RWPE1 (cell line): Measurements from ENCODE around the gene TRPV4.

ENCODE experiments used
- CTCF ChIA-PET: fragments of 350-600 bp; sonication (Branson Sonifier 250); formaldehyde crosslinking; extraction: SDS; loops from one replicate; lab custom pipeline; 2021; lab: Yijun Ruan, JAX
- POLR2A ChIA-PET: fragments of 400-600 bp; formaldehyde crosslinking; extraction: SDS; loops from one replicate; lab custom pipeline; 2020; ENCODE audit warnings: antibody characterized with exemption; ENCODE audit not compliant: low non-redundant PET; lab: Yijun Ruan, JAX
- DNase-seq: peaks from one replicate; pipeline ENCODE4 v3.0.0; 2012; ENCODE audit warnings: low spot score
- H3K27ac ChIP-seq: fragments of 450-650 bp; 2 replicates; pipeline ENCODE4 v1.5.1; 2017
- TF ChIP-seq, protein P1 (sequence below): fragments of 450-650 bp; conservative IDR thresholded peaks from 2 replicates; pipeline ENCODE4 v1.5.1; 2017; ENCODE audit warnings: low read depth, mild to moderate bottlenecking

The TRPV4 gene

DNA sequence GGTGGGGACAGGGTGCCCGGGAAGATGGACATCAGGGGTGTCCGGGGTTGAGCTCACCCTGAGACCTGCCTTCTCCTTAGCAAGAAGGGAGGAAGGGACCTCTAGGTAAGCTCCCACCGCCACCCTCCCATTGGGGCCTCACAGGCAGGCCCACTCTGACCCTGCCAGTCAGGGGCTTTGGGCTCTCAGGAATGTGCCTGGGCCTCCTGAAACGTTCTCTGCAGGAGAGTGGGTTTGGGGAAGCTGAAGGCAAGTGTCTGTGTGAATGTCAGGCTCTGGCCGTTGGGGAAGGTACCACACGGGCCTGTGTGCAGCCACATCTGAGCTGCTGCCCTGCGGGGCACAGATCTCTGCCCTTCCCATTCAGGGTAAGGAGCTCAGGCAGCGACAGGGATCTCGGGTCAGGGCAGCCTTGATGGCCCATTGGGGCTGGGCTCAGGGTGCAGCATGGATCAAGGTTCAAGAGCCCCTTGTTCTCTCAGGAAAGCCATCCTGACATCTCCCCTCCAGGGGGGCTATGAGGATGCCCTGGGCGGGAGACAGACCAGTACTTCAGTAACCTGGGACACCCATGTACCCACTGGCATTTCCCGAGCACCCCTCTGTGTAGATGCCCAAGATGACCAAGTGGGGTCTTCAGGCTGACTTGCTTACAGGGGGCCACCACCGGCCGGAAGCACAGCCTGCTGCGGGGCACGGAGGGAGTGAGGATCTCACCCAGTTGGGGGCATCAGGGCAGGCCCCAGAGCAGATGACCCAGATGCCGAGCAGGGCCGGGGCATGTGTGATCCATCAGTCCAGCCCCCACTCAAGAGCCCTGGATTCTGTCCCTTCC lies 89.9 kb downstream of the TRPV4 start:
- TF ChIP-seq, protein P1, sequence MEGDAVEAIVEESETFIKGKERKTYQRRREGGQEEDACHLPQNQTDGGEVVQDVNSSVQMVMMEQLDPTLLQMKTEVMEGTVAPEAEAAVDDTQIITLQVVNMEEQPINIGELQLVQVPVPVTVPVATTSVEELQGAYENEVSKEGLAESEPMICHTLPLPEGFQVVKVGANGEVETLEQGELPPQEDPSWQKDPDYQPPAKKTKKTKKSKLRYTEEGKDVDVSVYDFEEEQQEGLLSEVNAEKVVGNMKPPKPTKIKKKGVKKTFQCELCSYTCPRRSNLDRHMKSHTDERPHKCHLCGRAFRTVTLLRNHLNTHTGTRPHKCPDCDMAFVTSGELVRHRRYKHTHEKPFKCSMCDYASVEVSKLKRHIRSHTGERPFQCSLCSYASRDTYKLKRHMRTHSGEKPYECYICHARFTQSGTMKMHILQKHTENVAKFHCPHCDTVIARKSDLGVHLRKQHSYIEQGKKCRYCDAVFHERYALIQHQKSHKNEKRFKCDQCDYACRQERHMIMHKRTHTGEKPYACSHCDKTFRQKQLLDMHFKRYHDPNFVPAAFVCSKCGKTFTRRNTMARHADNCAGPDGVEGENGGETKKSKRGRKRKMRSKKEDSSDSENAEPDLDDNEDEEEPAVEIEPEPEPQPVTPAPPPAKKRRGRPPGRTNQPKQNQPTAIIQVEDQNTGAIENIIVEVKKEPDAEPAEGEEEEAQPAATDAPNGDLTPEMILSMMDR = no peak
- DNase-seq = no peak
- H3K27ac ChIP-seq = no peak overlapping the region
- ChIA-PET POLR2A (no interaction called here), CTCF (no interaction called here)

GRCh38 chr12:109741970-109742703 lies 91.1 kb downstream of the TRPV4 start:
- CTCF ChIA-PET = no interaction called here
- H3K27ac ChIP-seq = no peak overlapping the region
- DNase-seq = no peak
- POLR2A ChIA-PET = no interaction called here
- TF ChIP-seq, protein P1 = no peak

DNA sequence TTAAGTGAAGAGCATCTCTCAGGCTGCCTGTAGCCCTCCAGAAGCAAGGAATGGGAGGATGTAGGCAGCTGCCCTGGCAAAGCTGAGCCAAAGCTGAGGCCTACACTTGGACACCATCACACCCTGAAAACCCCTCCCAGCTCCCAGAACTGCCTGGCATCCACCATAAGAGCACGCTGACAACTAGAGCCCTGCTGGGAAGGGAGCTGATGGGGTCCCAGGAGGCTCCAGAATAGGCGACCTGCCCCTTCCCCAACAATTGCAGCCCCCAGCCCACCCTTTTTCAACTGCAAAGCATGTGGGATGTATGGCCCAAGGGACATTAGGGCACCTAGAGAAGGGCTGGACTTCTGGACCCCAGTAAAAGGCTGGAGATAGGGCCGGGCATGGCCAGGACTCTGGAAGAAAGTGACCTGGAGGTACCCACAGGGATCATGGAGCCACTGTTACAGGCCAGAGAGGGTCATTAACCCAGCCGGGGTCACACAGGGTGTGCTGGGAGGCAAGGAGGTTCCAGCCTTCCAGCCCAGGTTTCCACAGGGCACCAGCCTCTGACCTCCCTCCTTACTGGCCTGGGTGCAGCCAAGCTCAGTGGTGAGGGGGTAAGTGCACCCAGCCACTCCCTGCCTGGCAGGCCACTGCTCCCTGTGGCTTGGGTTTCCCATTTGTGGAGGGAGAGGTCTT lies 91.8 kb downstream of the TRPV4 start:
- CTCF ChIA-PET = no interaction called here
- POLR2A ChIA-PET = no interaction called here
- DNase-seq = no peak
- TF ChIP-seq, protein P1 = no peak
- no peak overlapping the region for H3K27ac ChIP-seq

DNA sequence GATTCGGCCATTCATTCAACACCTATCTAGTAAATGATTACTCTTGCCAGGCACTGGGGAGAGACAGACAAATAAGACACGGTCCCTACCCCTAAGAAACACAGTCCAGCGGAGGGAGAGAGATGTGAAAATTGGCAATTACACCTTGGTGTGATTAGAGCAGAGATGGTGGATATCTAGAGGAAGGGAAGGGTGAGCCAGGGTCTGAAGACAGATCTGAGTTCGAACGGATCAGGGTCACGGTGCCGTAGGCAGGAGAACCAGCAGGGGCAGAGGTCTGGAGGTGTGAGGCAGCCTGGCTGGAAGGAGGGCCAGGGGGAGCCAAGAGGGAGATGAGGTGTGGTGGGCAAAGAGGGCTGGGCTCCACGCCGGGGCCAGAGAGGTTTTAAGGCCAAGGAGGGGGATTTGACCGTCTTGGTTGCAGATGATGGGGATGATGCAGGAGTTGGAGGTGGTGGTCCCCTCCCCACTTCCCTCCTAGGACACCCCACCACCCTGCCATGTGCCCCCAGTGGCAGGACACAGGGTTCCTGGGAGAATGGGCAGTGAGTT lies 92.4 kb downstream of the TRPV4 start:
- CTCF ChIA-PET = interaction anchor here (0.6 to 1.0 kb wide), 2 partner anchors 21 to 143 kb away, joined by 3 read pairs; no protein-coding TSS in a partner anchor
- DNase-seq = no peak
- TF ChIP-seq, protein P1 = no peak
- POLR2A ChIA-PET = no interaction called here
- no peak overlapping the region for H3K27ac ChIP-seq

DNA sequence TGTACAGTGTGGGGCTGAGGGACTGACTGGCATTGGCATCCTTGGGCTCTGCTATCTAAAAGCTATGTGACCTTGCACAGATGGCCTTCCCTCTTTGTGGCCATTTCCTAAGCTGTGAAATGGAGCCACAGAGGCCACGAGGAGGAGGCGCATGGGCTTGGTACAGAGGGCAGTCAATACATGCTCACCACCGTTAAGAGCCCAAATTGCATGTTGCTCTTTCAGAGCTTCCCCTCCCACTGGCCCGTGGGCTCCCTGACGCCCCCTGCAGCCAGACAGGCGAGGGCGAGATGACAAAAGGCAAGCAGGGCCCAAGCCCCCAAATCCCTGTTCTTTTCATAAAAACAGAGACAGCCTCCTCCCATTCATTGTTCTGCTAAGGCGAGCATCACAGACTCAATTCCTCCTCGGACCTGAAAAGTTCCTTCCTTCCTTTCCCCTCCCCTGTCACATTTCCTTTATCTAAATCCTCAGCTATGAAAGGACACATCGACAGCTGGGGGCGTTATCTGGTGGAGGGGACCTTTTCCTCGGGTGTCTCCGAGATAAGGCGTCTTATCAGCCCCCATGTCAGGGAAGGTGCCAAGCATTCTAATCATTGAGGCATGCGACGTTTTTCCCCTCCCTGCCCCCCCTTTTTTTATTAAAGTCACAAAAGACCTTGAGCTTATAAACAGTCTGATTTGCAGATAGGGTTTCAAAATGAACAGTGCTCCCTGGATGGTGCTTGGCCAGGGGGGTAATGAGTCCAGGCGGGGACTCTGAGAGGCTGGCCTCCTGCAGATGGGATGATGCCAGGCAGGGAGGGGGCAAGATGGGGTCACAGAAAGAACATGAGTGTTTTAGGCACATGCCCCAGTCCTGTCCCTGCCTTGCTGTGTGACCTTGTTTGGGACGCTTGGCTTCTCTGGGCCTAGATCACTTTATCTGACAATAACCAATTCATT lies 93.2 kb downstream of the TRPV4 start:
- CTCF ChIA-PET = interaction anchor here (0.6 to 1.0 kb wide), 2 partner anchors 20 to 142 kb away, joined by 3 read pairs; no protein-coding TSS in a partner anchor
- TF ChIP-seq, protein P1 = no peak
- no peak overlapping the region for H3K27ac ChIP-seq
- DNase-seq = no peak
- POLR2A ChIA-PET = no interaction called here
